Stimulated activated CD4-positive, alpha-beta T cell treated with anti-CD3 and anti-CD28 coated beads, Interleukin-12 subunit alpha, Interleukin-12 subunit beta, amount 100 ng/mL, for 48 hours (primary cell): ENCODE measurements around the gene GARRE1.

Source experiments
- DNase-seq, 3 donors: peaks; one replicate each; pipeline ENCODE4 v3.0.0-alpha.2; 2020; ENCODE audit warnings: low read depth in 2 of 3, low spot score in 1 of 3

GARRE1 gene

DNA sequence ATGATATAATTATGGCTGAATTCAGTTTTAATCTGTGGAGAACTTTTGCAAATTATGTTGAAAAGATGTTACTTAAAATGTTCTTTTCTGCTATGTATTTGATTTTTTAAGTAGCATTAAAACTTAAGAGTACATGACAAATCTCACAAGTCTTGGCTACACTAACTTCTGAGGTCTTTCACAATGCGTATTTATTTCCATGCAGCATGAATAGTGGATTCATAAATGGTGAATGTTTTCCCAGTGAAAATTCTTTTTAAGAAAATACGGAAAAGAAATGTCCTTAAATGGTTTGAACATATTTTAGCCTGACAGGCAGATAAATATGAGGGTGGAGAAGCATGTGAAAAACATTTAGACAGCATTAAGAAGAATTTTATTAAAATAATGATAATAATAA is 30.2 kb downstream of the GARRE1 start:
- DNase-seq, result no peak

DNA sequence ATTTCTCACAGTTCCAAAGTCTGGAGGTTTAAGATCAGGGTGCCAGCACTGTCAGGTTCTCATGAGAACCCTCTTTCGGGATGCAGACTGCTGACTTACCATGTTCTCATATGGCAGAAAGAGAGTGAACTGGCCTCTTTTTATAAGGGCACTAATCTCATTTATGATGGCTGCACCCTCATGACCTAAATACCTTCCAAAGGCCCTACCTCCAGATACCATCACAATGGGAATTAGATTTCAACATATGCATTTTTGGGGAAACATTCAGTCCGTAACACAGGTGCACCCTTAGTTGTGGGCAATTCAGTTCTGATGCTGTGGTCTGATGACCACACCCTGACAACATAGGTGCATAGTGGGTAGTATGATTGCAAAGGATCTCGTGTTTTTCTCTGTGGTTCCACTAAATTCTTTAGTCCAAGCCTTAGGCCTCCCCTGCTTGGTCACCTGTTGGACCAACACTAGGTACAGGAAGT is 33.3 kb downstream of the GARRE1 start:
- DNase-seq, result no peak

DNA sequence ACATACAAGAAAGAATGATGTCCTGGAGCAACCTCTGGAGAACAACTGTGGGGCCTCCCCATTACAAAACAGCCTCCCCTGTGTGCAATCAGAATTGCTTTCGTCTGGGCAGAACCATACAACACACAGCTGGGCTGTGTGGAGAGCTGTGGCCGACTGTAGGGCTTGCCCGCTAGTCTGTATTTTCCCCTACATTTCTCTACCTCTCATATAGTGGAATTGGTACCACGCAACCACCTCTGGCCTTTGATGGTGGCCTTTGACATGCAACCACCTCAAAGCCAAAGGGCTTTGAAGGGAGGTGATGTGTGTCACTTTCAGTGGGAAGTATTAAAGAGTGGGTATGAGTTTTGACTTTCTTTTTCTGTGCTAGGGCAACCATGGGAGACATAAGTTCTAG is 34.0 kb downstream of the GARRE1 start:
- DNase-seq, result peak in 1 of 3 donors; percentile 16

DNA sequence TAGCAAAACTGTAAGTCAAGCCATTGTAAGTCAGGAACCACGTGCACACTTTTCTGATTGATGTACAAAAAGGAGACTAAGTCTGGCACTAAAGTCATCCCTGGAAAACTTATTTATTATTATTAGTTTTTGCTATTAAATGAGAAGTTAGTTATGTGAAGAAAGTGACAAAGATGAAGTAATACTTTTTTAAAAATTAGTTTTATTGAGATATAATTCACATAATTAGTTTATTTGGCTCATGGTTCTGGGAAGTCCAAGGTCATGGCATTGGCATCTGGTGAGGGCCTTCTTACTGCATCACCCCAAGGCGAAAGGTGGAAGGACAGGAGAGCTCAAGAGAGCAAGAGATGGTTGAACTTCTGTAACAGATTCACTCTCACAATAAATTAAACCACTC is 36.9 kb downstream of the GARRE1 start:
- DNase-seq, result no peak

DNA sequence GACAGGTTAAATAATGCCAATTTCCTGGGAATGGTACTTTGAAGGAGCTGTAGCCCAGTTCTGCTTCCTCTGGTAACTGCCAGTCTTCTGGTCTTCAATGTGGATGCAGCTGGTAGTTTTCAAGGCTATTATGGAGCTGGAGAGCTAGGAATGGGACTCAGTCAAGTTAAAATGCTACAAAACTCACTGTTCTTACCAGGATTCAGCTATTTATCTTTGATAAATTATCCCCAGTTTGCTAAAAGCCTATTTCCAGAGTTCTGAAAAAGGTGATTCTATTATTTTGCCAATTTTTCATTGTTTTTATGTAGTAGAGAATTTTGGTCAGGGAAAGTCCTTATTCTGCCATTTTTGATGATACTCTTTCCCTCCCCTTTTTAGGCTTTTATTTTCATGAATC is 40.7 kb downstream of the GARRE1 start:
- DNase-seq, result no peak

DNA sequence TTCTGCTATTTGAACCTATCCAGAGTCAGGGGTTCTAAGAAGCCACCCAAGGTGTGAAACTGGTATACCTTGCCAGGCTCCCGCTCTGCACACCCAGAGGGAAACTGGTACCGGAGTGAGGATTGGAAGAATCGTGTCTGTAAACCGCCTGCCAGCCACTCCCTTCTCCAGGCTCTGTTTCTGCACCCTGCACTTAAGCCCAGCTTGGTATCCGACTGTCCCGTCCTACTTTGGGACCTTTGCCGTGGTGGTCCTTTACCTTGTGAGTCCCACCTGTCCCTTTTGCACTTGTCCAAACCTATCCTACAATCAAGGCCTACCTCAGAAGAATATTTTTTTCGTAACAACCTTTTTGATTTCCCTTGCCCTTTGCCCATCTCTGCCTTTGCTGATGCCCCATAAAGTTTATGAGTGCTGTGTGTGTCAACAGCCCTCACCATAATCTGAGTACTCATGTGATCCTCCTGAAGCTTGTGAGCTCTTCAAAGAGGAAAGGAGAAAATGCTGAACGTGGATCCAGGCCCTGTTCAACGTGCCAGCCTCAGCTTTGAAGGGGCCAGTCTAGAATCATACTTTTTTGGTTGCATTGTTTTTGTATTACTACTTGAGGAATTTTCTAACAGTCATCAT is 44.7 kb downstream of the GARRE1 start:
- no peak for DNase-seq

DNA sequence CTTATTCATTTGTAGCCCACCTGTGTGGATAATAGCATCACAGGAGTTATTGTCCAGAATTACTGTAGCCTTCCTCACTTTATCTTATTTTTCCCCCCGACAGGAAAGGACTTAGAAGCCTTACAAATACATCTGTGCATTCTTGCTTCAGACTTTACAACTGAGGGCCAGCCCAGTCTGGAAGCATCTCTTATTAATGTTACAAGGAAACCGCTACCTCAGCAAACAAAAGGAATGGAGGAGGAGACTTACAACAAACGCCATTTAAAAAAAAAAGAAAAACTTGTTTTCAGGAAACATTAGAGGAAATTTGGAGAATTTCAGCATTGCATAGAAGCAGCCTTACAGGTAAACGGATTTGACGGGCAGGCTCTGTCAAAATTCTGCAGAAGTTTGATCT is 45.2 kb downstream of the GARRE1 start:
- DNase-seq, result no peak

DNA sequence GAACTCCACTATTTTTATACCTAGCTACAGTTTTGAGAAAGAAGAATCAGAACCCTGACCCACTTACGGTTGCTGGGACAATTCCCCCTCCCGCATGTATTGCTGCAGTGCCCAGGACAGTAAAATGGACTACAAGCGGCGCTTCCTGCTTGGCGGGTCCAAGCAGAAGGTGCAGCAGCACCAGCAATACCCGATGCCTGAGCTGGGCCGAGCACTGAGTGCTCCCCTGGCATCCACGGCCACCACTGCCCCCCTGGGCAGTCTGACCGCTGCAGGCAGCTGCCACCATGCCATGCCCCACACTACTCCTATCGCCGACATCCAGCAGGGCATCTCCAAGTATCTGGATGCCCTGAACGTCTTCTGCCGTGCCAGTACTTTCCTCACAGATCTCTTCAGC is 46.0 kb downstream of the GARRE1 start:
- DNase-seq, result no peak

DNA sequence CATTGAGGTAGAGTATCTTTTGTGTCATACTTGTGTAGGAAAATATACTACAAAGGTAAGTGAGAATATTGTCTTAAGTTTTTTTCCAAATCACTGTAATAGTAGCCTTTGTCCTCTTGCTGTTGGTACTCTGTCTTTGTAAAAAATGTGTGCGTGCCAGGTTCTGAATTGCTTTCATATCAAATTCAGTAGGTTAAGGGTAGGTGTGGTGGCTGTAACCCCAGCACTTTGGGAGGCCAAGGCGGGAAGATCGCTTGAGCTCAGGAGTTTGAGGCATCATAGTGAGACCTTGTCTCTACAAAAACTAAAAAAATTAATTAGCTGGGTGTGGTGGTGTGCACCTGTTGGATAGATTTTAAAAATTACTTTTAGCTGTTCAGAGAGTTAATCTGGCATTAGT is 46.6 kb downstream of the GARRE1 start:
- DNase-seq, result no peak
